ENCODE data around the gene PTGER1. TPM values are rescaled to one million over a fixed set of nuclear protein-coding genes. Genes with fewer than 3 reads are reported as not detected.

The PTGER1 gene
- total and polyA plus RNA-seq, 10 of the 15 experiments (the other 5 are each of a cell fraction or from before 2014, with no cell fraction given), result not detected

DNA sequence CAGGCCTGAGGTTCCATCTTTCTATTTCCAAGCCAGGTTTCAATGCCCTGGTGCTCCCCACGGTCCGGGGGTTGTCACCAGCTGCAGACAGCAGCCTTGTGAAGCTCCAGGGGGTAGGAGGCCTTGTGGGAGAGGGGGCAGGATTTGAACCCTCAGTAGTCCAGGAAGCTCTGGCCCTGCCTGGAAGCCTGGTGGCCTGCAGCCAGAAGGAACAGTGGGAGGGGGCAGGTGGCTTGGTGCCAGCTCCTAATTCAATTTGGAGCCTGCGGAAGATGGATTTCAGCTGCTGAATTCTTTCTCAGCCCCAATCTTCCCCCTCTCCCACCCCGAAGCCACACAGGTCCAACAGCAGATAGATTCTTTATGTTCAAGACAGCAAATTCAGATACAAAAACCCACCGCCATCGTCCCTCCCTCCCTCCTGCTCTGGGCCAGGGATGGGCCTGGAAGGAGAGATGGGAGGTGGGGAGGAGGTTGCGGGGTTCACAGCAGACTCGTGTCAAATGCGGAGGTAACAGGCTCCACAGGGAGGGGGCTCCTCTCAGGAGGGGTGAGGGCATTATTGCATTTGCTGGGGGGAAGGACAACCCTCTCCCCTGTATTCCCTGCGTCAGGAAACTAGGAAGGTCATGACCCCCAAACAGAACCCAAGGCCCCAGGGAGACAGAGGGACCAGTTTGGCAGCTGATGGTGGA lies 2.4 kb upstream of the PTGER1 start:
- Histone ChIP-seq H3K9ac (ENCODE audit: control insufficient read depth, insufficient read depth, low read length) (no peak overlapping the region), H3K27ac (ENCODE audit: control insufficient read depth, insufficient read depth) (no peak overlapping the region), H3K4me2 (ENCODE audit: control insufficient read depth, insufficient read depth) (no peak overlapping the region), H3K9me3 (replicated peaks; ENCODE audit: control insufficient read depth, insufficient read depth, low read length) (no peaks in the 10 kb centered on the region), H2AFZ (ENCODE audit: control insufficient read depth, low read depth, low read length) (no peak overlapping the region), H4K20me1 (ENCODE audit: control insufficient read depth, insufficient read depth) (no peaks in the 10 kb centered on the region; the same call in 1 of the 2 replicates), H3K27me3 (replicated peaks in 1 of 2; ENCODE audit: control insufficient read depth in 2 of 2, insufficient read depth in 2 of 2, low read length in 1 of 2) (peaks cover 5 to 6% of the 10 kb centered on the region in 2 experiments; a peak in 3 of 4 replicates), H3K36me3 (ENCODE audit: control insufficient read depth in 2 of 2, insufficient read depth in 2 of 2, low read length in 1 of 2) (no peaks in the 10 kb centered on the region; a peak in 1 of 4 replicates), H3K4me3 (no peak overlapping the region), H3K4me1 (ENCODE audit: control insufficient read depth, insufficient read depth, low read length) (no peaks in the 10 kb centered on the region; the same call in 1 of the 2 replicates), H3K79me2 (ENCODE audit: control insufficient read depth, insufficient read depth, low read length) (no peaks in the 10 kb centered on the region)
- in situ Hi-C loops (cut with MboI) (no loop called here), intact Hi-C loops (cut with micrococcal nuclease; ENCODE audit: unreplicated experiment) (loop anchor here (10.0 kb wide), 1 partner anchor 123 kb away; no protein-coding TSS in a partner anchor)
- ATAC-seq (no peak), FAIRE-seq (no peak), DNase-seq (ENCODE audit: low read depth, low spot score) (no peak)
- POLR2A ChIA-PET, result no interaction called here
- RAD21 ChIA-PET (ENCODE audit: unreplicated experiment), result interaction anchor here (1.6 kb wide), 1 partner anchor 46 kb away, joined by 6 read pairs; no protein-coding TSS in a partner anchor
- BruUV-seq (replicated peaks), result no TSS peak
- CTCF ChIA-PET, result interaction anchor here (0.6 to 5.1 kb wide), 4 partner anchors 11 to 279 kb away, joined by 4 to 42 read pairs (median 8); partner anchors contain the start of gene PKN1
- SMC1A ChIA-PET (ENCODE audit: uncharacterized antibody, unreplicated experiment), result interaction anchor here (1.2 kb wide), 1 partner anchor 129 kb away, joined by 4 read pairs; no protein-coding TSS in a partner anchor
- 49% methylated on average over 10 of the region's 10 CpGs for WGBS (ENCODE audit: insufficient coverage, insufficient replicate concordance, low lambda C conversion rate, missing lambda C conversion rate)
- TF ChIP-seq, protein P1, sequence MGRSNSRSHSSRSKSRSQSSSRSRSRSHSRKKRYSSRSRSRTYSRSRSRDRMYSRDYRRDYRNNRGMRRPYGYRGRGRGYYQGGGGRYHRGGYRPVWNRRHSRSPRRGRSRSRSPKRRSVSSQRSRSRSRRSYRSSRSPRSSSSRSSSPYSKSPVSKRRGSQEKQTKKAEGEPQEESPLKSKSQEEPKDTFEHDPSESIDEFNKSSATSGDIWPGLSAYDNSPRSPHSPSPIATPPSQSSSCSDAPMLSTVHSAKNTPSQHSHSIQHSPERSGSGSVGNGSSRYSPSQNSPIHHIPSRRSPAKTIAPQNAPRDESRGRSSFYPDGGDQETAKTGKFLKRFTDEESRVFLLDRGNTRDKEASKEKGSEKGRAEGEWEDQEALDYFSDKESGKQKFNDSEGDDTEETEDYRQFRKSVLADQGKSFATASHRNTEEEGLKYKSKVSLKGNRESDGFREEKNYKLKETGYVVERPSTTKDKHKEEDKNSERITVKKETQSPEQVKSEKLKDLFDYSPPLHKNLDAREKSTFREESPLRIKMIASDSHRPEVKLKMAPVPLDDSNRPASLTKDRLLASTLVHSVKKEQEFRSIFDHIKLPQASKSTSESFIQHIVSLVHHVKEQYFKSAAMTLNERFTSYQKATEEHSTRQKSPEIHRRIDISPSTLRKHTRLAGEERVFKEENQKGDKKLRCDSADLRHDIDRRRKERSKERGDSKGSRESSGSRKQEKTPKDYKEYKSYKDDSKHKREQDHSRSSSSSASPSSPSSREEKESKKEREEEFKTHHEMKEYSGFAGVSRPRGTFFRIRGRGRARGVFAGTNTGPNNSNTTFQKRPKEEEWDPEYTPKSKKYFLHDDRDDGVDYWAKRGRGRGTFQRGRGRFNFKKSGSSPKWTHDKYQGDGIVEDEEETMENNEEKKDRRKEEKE (IDR thresholded peaks at IDR 0.05), result no peak
- TF ChIP-seq SREBF2 (IDR thresholded peaks at IDR 0.05; ENCODE audit: low read length) (no peak), NFYA (IDR thresholded peaks at IDR 0.05; ENCODE audit: borderline replicate concordance, low read depth, low read length) (no peak), MTA2 (IDR thresholded peaks at IDR 0.05; ENCODE audit: low read depth) (no peak), ETV6 (conservative IDR thresholded peaks at IDR 0.05 in 1 of 2, IDR thresholded peaks at IDR 0.05 in 1 of 2; ENCODE audit: borderline replicate concordance in 1 of 2, low read depth in 1 of 2) (no peak), RAD21 (IDR thresholded peaks at IDR 0.05; ENCODE audit: insufficient read depth, low read depth, low read length) (no peak), ESRRA (IDR thresholded peaks at IDR 0.05; ENCODE audit: low read length) (no peak), SMC3 (IDR thresholded peaks at IDR 0.05; ENCODE audit: borderline replicate concordance, low read length) (no peak), RELA (IDR thresholded peaks at IDR 0.05; ENCODE audit: borderline replicate concordance, partially characterized antibody) (no peak), PML (IDR thresholded peaks at IDR 0.05; ENCODE audit: low read length) (no peak)
- TF ChIP-seq, protein P2, sequence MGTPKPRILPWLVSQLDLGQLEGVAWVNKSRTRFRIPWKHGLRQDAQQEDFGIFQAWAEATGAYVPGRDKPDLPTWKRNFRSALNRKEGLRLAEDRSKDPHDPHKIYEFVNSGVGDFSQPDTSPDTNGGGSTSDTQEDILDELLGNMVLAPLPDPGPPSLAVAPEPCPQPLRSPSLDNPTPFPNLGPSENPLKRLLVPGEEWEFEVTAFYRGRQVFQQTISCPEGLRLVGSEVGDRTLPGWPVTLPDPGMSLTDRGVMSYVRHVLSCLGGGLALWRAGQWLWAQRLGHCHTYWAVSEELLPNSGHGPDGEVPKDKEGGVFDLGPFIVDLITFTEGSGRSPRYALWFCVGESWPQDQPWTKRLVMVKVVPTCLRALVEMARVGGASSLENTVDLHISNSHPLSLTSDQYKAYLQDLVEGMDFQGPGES (IDR thresholded peaks at IDR 0.05), result no peak
- TF ChIP-seq, protein P3, sequence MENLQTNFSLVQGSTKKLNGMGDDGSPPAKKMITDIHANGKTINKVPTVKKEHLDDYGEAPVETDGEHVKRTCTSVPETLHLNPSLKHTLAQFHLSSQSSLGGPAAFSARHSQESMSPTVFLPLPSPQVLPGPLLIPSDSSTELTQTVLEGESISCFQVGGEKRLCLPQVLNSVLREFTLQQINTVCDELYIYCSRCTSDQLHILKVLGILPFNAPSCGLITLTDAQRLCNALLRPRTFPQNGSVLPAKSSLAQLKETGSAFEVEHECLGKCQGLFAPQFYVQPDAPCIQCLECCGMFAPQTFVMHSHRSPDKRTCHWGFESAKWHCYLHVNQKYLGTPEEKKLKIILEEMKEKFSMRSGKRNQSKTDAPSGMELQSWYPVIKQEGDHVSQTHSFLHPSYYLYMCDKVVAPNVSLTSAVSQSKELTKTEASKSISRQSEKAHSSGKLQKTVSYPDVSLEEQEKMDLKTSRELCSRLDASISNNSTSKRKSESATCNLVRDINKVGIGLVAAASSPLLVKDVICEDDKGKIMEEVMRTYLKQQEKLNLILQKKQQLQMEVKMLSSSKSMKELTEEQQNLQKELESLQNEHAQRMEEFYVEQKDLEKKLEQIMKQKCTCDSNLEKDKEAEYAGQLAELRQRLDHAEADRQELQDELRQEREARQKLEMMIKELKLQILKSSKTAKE (IDR thresholded peaks at IDR 0.05; ENCODE audit: low read depth, poor library complexity, severe bottlenecking), result no peak

Data from GM12878 (cell line).